Neural progenitor cell (in vitro differentiated cells): Measurements from ENCODE around the gene SIX3. TPM values are rescaled to one million over a fixed set of nuclear protein-coding genes. Genes with fewer than 3 reads are reported as not detected.

ENCODE experiments used
- DNase-seq: peaks from one replicate; pipeline ENCODE4 v3.0.0-alpha.2; 2016; ENCODE audit warnings: low spot score
- H2AFZ ChIP-seq: fragments of 200-600 bp; sonication (generic); replicated peaks from 2 replicates; pipeline ENCODE4 v1.6.1; 2016; ENCODE audit warnings: antibody characterized with exemption
- H3F3A ChIP-seq: fragments of 200-600 bp; sonication (generic); 2 replicates; pipeline ENCODE4 v1.6.1; 2016; ENCODE audit warnings: antibody characterized with exemption, low read depth
- H3K27ac ChIP-seq: fragments of 200-600 bp; sonication (generic); 2 replicates; pipeline ENCODE4 v1.5.1; 2016; ENCODE audit warnings: mild to moderate bottlenecking
- H3K27me3 ChIP-seq: fragments of 200-600 bp; sonication (generic); 2 replicates; pipeline ENCODE4 v1.6.1; 2016; ENCODE audit warnings: mild to moderate bottlenecking, moderate library complexity
- H3K36me3 ChIP-seq: fragments of 200-600 bp; sonication (generic); 2 replicates; pipeline ENCODE4 v1.5.1; 2016
- H3K4me1 ChIP-seq: fragments of 200-600 bp; sonication (generic); 2 replicates; pipeline ENCODE4 v1.6.1; 2016; ENCODE audit warnings: mixed run types
- H3K4me2 ChIP-seq: fragments of 200-600 bp; sonication (generic); 2 replicates; pipeline ENCODE4 v1.6.1; 2016
- H3K4me3 ChIP-seq: fragments of 200-600 bp; sonication (generic); 2 replicates; pipeline ENCODE4 v1.5.1; 2016
- H3K79me2 ChIP-seq: fragments of 200-600 bp; sonication (generic); 2 replicates; pipeline ENCODE4 v1.6.1; 2016; ENCODE audit warnings: low read depth
- H3K9ac ChIP-seq: fragments of 200-600 bp; sonication (generic); 2 replicates; pipeline ENCODE4 v1.6.1; 2016
- H3K9me3 ChIP-seq: fragments of 200-600 bp; sonication (generic); 2 replicates; pipeline ENCODE4 v1.5.1; 2016; ENCODE audit warnings: low read depth
- H4K20me1 ChIP-seq: fragments of 200-600 bp; sonication (generic); 2 replicates; pipeline ENCODE4 v1.6.1; 2016; ENCODE audit warnings: low read depth
- H3K27ac Mint-ChIP-seq: 3 replicates; pipeline ENCODE4 v1.8.0; 2021; ENCODE audit warnings: mixed read lengths
- H3K27me3 Mint-ChIP-seq: 2 replicates; pipeline ENCODE4 v1.8.0; 2022; ENCODE audit warnings: low read depth, mild to moderate bottlenecking, inconsistent platforms, moderate library complexity, mixed read lengths; ENCODE audit not compliant: insufficient read depth
- H3K36me3 Mint-ChIP-seq: 3 replicates; pipeline ENCODE4 v1.8.0; 2021; ENCODE audit warnings: mixed read lengths
- H3K4me1 Mint-ChIP-seq: 3 replicates; pipeline ENCODE4 v1.8.0; 2021; ENCODE audit warnings: mixed read lengths
- H3K4me3 Mint-ChIP-seq: 3 replicates; pipeline ENCODE4 v1.8.0; 2021; ENCODE audit warnings: mild to moderate bottlenecking, moderate library complexity, mixed read lengths
- H3K9me3 Mint-ChIP-seq: 3 replicates; pipeline ENCODE4 v1.8.0; 2020; ENCODE audit warnings: mixed read lengths
- CTCF ChIP-seq: fragments of 200-600 bp; sonication (generic); IDR thresholded peaks from 2 replicates; pipeline ENCODE4 v1.5.1; 2017; ENCODE audit warnings: antibody characterized with exemption, mild to moderate bottlenecking
- EZH2 ChIP-seq: fragments of 200-600 bp; sonication (generic); IDR thresholded peaks from 2 replicates; pipeline ENCODE4 v1.6.1; 2017; ENCODE audit warnings: antibody characterized with exemption, mild to moderate bottlenecking, moderate library complexity
- EZH2phosphoT487 ChIP-seq: fragments of 200-600 bp; sonication (generic); IDR thresholded peaks from 2 replicates; pipeline ENCODE4 v1.6.1; 2017; ENCODE audit warnings: antibody characterized with exemption
- total RNA-seq: library from RNA; depleted of rRNA; stranded (reverse); fragments of >200 nt; gene quantifications from 2 replicates; pipeline ENCODE4 v1.2.3, GENCODE V29; 2015; ENCODE audit warnings: low replicate concordance

The SIX3 gene
- total RNA-seq, 1 donor from 2014 or later, result 14.5 TPM

- Histone ChIP-seq H3F3A (peaks cover 93% of the 10 kb centered on the region), H3K79me2 (peaks cover 49% of the 10 kb centered on the region), H3K27ac (peak overlapping the region; percentile 51), H3K4me3 (no peak overlapping the region), H3K9ac (no peak overlapping the region), H3K4me1 (peaks cover 92% of the 10 kb centered on the region), H3K9me3 (no peaks in the 10 kb centered on the region), H4K20me1 (peaks cover 64% of the 10 kb centered on the region), H3K4me2 (peak overlapping the region; percentile 85), H3K27me3 (peaks cover 76% of the 10 kb centered on the region), H2AFZ (no peak overlapping the region), H3K36me3 (no peaks in the 10 kb centered on the region)
- H3K9me3 Mint-ChIP-seq, result no peaks in the 10 kb centered on the region
- no peak for DNase-seq
- H3K36me3 Mint-ChIP-seq, result peaks cover 2% of the 10 kb centered on the region
- peak overlapping the region; percentile 52 for H3K27ac Mint-ChIP-seq
- H3K4me3 Mint-ChIP-seq, result peak overlapping the region; percentile 71
- peaks cover 68% of the 10 kb centered on the region for H3K27me3 Mint-ChIP-seq
- TF ChIP-seq CTCF, result no peak
- TF ChIP-seq EZH2phosphoT487, result no peak
- TF ChIP-seq EZH2, result no peak
- peaks cover 51% of the 10 kb centered on the region for H3K4me1 Mint-ChIP-seq
Observed at GRCh38 chr2:44950646-44951045, 9.1 kb downstream of the SIX3 start.

GRCh38 chr2:44951124-44951523, 9.6 kb downstream of the SIX3 start:
- H3K9me3 Mint-ChIP-seq, result no peaks in the 10 kb centered on the region
- Histone ChIP-seq H4K20me1 (peaks cover 60% of the 10 kb centered on the region), H3K27me3 (peaks cover 75% of the 10 kb centered on the region), H3K4me2 (peak overlapping the region; percentile 85), H3K9ac (no peak overlapping the region), H3K36me3 (no peaks in the 10 kb centered on the region), H3F3A (peaks cover 88% of the 10 kb centered on the region), H3K27ac (no peak overlapping the region), H3K4me1 (peaks cover 92% of the 10 kb centered on the region), H2AFZ (no peak overlapping the region), H3K79me2 (peaks cover 44% of the 10 kb centered on the region), H3K9me3 (no peaks in the 10 kb centered on the region), H3K4me3 (no peak overlapping the region)
- peak overlapping the region; percentile 71 for H3K4me3 Mint-ChIP-seq
- H3K4me1 Mint-ChIP-seq, result peaks cover 53% of the 10 kb centered on the region
- peaks cover 64% of the 10 kb centered on the region for H3K27me3 Mint-ChIP-seq
- peaks cover 2% of the 10 kb centered on the region for H3K36me3 Mint-ChIP-seq
- H3K27ac Mint-ChIP-seq, result no peak overlapping the region
- no peak for DNase-seq
- TF ChIP-seq CTCF, result no peak
- peak; percentile 13 for TF ChIP-seq EZH2
- peak; percentile 35 for TF ChIP-seq EZH2phosphoT487

GRCh38 chr2:44951714-44952113, 10.2 kb downstream of the SIX3 start:
- Histone ChIP-seq H3K4me2 (peak overlapping the region; percentile 85), H3K4me3 (peak overlapping the region; percentile 48), H3K9me3 (no peaks in the 10 kb centered on the region), H3F3A (peaks cover 82% of the 10 kb centered on the region), H3K27ac (no peak overlapping the region), H4K20me1 (peaks cover 54% of the 10 kb centered on the region), H3K36me3 (no peaks in the 10 kb centered on the region), H3K79me2 (peaks cover 38% of the 10 kb centered on the region), H3K27me3 (peaks cover 75% of the 10 kb centered on the region), H3K4me1 (peaks cover 86% of the 10 kb centered on the region), H3K9ac (no peak overlapping the region), H2AFZ (no peak overlapping the region)
- TF ChIP-seq CTCF, result no peak
- peaks cover 63% of the 10 kb centered on the region for H3K27me3 Mint-ChIP-seq
- H3K9me3 Mint-ChIP-seq, result no peaks in the 10 kb centered on the region
- peak; percentile 44 for DNase-seq
- H3K4me3 Mint-ChIP-seq, result peak overlapping the region; percentile 71
- peaks cover 2% of the 10 kb centered on the region for H3K36me3 Mint-ChIP-seq
- peaks cover 57% of the 10 kb centered on the region for H3K4me1 Mint-ChIP-seq
- no peak overlapping the region for H3K27ac Mint-ChIP-seq
